NCI-H82 (cell line): ENCODE results near the gene RCOR3.
"Not testable (repeated sequence)": the region's sequence is repeated elsewhere in the genome, so short reads cannot be mapped to it uniquely, and the experiment has no call there.

Experiments used
- DNase-seq: peaks from one replicate; lab custom pipeline; 2025; lab: John Stamatoyannopoulos, UW

RCOR3 gene

DNA sequence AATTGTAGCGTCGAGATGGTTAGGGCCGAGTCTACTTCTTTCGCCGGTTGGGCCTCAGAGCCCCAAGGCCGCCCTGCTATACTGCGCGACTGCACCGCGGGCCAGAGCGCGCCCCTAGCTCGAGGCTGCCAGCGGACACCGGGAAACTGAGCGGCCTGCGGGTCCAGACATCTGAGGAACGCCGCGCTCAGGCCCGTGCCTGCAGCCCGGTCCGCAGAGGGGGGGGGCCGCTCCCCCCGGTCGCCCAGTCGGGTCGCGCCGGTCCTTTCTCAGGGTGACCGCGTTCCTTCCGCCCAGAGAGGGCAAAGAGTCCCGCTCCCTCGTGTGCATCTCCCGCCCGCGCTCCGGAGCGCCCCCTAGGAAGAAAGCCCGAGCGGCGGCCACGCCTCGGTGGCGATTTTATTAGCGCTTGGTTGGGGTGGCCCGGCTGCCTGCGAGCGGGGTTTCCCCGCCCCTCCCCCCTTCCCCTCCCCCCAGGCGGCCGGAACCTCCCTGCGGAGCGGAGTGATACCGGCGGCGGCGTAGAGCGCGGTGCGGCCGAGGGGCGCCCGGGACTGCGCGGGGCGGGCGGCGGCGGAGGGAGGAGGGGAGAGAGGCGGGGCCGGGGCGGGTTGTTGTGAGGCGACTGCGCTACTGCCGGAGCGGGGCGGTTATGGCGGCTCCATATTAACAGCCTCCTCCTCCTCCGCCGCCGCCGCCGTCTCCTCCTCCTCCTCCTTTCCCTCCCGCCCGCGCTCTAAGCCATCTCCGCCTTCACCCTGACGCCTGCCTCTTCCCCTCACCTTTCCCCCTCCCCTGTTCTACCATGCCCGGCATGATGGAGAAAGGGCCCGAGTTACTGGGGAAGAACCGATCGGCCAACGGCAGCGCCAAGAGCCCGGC lies at the start of gene RCOR3:
RCOR3 (plus strand) TSS at position 611 of the 882 bp plus-strand sequence; CDS start at position 806, 195 bp downstream.
- DNase-seq, result peak; percentile 99

DNA sequence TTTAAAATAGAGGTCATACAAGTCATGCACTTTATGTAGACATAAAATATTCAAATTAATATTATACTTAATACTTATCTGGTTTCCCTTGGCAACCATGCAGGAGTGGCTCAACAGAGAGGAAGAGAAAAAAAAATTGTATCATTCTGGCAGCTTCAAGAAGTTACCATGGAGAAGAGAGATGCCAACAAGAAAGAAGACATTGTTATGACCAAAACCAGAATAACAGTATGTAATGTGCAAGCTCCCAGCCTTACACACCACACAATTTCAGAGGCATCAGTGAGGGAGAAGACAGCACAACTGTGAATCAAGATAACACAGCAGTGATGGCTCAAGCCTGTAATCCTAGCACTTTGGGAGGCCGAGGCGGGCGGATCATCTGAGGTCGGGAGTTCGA lies 49.1 kb upstream of the RCOR3 start:
- no peak for DNase-seq

DNA sequence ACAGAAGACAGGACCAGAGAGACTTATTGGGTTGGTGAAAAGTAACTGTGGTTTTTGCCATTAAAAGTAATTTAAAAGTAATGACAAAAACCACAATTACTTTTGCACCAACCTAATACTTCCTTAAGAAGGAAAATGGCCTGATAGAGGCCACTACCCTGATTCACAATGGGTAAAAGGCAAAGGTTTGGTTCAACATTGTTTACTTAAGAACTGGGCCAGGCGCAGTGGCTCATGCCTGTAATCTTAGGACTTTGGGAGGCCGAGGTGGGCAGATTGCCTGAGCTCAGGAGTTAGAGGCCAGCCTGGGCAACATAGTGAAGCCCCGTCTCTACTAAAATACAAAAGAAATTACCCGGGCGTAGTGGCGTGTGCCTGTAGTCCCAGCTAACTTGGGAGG lies 48.2 kb upstream of the RCOR3 start:
- no peak for DNase-seq

DNA sequence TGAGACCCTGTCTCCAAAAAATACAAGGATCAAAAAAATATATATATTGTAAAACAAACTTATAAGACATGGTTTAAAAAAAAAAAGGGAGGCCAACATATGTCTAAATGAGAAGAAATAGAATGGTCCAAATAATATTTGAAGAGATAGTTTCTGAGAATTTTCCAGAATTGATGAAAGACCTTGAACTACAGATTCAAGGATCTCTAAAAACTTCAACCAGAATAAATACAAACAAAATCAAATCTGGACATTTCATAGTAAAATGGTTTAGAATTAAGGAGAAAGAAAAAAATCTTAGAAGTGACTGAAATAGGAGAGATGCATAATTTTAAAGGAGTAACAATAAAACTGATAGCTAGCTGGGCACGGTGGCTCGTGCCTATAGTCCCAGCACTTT lies 45.5 kb upstream of the RCOR3 start:
- DNase-seq, result no peak

DNA sequence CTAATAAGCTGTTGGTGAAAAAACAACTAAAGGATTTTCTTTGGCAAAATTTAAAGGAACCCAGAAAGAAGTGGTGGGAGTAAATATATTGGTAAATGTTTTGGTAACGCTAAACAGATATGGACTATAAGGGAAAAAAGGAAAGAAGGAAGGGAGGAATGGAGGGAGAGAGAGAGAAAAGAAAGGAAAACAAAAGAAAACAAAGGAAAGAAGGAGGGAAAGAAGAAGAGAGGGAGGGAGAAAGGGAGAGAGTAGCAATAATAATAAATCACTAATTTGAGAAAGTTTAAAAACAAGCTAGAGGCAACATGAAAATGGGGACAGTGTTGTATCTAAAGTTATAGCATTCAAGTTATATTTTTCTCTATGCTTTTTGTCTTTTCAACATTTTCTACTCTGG lies 43.6 kb upstream of the RCOR3 start:
- no peak for DNase-seq

DNA sequence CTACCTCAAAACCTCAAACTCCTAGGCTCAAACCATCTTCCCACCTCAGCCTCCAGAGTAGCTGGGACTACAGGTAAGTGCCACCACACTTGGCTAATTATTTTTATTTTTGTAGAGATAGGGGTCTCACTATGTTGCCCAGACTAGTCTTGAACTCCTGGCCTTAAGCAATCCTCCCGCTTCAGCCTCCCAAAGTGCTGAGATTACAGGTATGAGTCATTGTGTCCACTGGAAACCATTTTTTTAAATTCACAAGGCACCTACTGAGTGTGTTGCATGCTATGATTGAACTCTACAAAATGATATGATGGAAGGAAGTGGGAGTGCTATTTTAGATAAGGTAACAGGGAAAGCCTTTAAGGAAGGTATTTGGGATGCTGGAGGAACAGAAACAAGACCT lies 41.8 kb upstream of the RCOR3 start:
- DNase-seq, result no peak

DNA sequence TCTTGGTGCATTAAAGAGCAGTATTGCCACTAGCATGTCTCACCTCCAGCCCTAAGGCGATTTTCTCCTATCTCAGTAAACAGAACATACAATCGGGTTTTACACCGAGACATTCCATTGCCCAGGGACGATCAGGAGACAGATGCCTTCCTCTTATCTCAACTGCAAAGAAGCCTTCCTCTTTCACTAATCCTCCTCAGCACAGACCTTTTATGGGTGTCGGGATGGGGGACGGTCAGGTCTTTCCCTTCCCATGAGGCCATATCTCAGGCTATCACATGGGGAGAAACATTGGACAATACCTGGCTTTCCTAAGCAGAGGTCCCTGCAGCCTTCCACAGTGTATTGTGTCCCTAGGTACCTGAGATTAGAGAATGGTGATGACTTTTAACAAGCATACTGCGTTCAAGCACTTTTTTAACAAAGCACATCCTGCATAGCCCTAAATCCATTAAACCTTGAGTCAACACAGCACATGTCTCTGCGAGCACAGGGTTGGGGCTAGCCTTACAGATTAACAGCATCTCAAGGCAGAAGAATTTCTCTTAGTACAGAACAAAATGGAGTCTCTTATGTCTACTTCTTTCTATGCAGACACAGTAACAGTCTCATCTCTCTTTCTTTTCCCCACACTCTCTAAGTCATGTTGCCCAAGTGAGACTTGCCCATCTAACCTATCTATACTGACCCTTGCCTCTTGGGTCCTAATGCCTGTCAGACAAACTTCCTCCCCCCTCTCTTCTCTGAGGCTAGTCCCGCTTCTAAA lies 36.5 kb upstream of the RCOR3 start:
- DNase-seq, result peak; percentile 56

DNA sequence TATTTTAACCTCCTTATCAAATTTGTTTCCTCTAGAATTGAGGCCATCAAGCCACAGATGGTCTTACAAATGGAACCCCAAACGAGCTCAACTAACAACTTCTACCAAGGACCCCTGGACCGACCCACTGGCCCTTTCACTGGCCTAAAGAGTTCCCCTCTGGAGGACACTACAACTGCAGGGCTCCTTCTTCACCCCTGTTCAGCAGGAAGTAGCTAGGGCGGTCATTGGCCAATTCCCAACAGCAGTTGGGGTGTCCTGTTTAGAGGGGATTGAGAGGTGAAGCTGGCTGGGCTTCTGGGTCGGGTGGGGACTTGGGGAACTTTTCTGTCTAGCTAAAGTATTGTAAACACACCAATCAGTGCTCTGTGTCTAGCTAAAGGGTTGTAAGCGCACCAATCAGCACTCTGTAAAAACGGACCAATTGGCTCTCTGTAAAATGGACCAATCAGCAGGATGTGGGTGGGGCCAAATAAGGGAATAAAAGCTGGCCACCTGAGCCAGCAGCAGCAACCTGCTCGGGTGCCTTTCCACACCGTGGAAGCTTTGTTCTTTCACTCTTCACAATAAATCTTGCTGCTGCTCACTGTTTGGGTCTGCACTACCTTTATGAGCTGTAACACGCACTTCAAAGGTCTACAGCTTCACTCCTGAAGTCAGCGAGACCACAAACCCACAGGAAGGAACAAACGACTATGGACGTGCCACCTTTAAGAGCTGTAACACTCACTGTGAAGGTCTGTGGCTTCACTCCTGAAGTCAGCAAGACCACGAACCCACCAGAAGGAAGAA lies 30.4 kb upstream of the RCOR3 start:
- not testable (repeated sequence) for DNase-seq

DNA sequence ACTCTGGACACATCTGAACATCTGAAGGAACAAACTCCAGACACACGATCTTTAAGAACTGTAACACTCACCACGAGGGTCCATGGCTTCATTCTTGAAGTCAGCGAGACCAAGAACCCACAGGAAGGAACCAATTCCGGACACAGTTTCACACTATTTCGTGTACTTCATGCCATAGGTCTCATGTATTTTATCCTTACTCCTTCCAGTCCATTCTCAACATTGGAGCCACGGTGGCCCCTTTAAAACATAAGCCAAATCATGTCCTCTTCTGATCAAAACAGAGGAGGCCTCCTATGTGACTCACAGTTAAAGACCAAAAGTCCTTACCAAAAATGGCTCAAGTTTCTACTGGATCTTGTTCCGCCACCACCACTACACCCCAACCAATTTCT lies 29.8 kb upstream of the RCOR3 start:
- no peak for DNase-seq

DNA sequence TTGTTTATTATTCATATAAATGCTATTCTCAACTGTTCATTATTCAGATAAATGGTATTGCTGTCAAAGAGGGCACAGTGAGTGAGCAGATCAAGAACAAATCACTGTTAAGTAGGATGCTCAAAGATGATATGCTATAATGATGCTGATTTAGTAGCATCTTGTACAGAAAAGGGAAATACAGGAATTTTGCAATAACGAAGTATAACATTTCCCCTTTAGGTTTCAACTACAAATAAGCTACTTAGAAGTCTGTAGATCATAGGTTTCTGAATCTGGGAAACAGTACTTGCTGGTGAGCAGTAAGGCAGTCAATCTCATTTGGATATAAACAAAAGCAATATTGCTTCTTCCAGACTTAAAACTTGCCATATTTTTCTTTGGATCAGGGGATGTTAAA lies 27.3 kb upstream of the RCOR3 start:
- DNase-seq, result no peak

DNA sequence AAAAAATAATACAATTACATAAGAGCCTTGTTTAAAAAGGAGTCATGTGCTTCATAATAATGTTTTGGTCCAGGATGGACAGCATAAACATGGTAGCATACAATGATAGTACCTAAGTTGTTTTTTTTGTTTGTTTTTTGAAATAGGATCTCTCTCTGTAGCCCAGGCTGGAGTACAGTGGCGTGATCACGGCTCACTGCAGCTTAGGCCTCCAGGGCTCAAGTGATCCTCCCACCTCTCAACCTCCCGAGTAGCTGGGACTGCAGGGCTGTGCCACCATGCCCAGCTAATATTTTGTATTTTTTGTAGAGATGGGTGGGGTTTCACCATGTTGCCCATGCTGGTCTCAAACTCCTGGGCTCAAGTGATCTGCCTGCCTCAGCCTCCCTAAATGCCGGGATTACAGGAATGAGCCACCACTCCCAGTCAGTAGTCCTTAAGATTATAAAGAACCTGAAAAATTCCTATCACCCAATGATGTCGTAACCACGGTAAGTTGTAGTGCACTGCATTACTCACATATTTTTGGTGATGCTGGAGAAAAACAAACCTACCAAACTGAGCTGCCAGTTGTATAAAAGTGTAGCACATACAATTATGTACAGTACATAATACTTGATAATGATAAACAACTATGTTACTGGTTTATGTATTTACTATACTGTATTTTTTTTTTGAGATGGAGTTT lies 22.4 kb upstream of the RCOR3 start:
- DNase-seq, result no peak

DNA sequence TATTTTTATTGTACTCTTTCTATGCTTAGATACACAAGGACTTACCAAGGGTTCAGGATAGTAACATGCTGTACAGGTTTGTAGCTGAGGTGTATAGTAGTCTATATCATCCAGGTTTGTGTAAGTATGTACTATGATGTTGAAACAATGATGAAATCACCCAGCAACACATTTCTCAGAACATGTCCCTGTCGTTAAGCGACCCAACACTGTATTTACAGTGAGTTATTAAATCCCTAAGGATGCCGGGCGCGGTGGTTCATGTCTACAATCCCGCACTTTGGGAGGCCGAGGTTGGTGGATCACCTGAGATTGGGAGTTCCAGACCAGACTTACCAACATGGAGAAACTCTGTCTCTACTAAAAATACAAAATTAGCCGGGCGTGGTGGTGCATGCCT lies 21.6 kb upstream of the RCOR3 start:
- no peak for DNase-seq

DNA sequence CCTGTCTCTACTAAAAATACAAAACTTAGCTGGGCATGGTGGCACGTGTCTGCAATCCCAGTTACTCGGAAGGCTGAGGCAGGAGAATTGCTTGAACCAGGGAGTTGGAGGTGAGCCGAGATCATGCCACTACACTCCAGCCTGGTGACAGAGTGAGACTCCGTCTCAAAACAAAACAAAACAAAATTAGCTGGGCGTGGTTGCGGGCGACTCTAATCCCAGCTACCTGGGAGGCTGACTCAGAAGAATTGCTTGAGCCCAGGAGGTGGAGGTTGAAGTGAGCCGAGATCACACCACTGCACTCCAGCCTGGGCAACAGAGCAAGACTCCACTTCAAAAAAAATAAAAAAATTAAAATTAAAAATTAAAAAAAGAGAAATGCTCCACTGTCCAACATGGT lies 18.6 kb upstream of the RCOR3 start:
- DNase-seq, result not testable (repeated sequence)

DNA sequence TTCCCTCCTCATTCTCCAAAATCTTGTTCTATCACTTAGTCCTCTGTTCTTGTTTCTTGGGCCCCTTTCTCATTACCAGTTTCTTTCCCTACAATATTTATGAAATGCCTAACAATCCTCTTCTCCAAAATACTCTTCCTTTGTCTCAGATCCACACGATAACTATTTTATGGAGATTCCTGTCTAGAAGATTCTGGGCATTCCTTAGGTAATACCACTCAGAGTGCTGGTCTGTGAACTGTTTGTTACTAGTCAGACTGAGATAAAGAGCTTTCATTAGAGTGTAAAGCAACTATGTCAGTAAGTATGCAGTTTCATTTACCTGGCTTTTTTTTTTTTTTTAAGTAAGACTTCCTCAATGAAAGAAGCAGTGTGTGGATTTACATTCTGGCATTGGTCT lies 18.1 kb upstream of the RCOR3 start:
- no peak for DNase-seq

DNA sequence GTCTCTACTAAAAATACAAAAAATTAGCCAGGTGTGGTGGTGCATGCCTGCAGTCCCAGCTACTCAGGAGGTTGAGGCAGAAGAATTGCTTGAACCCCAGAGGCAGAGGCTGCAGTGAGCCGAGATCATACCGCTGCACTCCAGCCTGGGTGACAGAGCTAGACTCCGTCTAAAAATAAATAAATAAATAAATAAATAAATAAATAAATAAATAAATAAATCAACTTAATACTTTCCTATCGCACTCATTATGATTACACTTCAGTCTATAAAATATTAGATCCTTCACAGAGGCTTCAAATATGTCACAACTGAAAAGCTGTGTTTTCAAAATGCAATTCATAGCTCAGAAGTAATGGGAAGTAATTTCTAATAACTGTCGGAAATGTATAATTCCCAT lies 15.5 kb upstream of the RCOR3 start:
- not testable (repeated sequence) for DNase-seq

DNA sequence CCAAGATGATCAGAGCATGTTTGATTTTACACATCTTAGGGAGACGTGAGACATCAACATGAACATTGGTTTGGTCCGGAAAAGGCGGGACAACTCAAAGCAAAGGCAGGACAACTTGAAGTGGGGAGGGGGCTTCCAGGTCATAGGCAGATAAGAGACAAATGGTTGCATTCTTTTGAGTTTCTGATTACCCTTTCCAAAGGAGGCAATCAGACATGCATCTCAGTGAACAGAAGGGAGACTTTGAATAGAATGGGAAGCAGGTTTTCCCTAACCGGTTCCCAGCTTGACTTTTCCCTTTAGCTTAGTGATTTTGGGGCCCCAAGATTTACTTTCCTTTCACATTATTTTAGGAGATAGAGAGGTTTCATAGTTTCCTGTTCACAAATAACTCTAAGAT lies 12.6 kb upstream of the RCOR3 start:
- not testable (repeated sequence) for DNase-seq

DNA sequence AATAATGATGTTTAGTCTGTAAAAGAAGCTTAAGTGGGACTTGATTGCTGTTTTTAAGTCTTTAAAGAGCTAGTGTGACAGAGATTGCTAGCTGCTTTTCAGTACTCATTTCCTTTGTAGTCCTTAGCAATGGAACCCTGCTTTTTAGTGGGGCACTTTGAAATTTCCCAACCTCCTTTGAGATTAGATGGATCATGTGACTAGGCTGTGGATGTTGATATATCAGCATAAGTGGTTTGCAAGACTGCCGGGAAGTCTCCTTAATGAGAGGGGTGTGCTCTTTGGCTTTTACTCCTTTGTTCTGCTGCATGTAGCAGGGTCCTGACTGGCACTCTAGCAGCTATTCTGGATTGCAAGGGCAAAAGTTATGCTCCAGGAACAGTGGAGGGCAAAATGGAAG lies 11.2 kb upstream of the RCOR3 start:
- DNase-seq, result peak; percentile 34

DNA sequence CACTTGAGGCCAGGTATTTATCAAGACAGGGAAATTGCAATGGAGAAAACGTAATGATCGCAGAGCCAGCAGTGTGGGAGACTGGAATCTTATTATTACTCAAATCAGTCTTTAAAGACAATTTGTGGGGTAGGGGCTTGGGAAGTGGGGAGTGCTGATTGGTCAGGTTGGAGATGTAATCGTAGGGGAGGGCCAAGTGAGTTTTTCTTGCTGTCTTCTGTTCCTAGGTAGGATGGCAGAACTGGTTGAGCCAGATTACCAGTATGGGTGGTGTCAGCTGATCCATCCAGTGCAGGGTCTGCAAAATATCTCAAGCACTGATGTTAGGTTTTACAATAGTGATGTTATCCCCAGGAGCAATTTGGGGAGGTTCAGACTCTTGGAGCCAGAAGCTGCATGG lies 9.6 kb upstream of the RCOR3 start:
- DNase-seq, result not testable (repeated sequence)

DNA sequence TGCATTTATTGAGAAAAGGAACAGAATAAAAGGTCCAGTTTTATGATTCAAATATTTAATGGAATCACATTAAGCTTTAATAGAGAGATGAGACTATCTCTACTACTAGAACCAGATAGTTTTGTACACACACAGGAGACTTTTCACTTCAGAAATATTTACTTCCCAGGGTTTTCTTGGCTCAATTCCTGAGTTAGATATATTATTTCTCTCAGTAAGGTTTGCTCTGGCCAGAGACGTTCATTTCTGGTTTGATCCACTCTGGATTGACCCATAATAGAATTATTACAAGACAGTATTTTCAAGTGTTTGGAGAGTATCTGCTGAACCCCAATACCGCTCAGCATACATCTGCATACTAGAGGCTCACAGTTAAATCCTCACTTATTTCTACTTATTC lies 1.3 kb upstream of the RCOR3 start:
- DNase-seq, result no peak

DNA sequence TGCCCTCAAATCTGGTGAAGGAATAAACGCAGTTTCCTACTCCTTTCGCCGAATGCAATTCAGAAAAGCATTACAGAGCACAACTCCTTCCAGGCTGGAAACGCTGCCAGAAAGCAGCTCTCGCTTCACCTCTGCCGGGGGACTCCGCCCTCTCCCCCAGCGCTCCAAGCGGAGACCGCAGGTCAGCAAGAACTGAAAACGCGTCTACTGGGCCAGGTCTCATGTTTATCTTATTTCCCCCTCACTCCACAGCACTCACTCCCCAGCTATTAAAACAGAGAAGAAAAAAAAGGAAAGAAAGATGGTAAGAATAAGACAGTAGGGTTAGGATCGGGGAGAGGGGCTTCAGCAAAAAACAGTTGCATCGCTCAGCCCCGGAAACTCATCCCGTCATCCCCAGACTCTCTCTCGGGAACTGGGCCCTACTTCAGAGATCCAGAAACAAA lies 833 bp upstream of the RCOR3 start:
- DNase-seq, result peak; percentile 88

DNA sequence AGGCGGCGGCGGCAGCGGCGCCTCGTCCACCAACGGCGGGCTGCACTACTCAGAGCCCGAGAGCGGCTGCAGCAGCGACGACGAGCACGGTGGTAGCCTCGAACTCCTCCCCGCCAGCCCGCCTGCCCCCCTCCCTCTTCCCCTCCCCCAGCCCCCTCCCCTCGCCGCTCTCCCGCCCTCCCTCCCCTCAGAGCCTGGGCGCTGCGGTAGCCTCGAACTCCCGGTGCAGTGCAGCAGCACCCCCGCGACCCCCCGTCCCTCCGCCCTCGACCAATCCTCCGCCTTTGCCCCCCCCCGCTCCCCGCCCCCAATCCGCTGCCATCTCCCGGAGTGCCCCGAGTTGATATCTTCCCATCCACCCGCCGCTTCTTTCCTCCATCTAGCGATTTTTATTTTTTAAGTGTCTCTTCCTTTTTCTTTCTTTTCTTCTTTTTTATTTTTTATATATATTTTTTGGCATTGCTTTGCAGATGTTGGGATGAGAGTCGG lies 516 bp downstream of the RCOR3 start:
- DNase-seq, result peak; percentile 89
